Stimulated activated CD4-positive, alpha-beta T cell treated with anti-CD3 and anti-CD28 coated beads, TNF-alpha, amount 100 ng/mL, for 48 hours (primary cell): ENCODE results near the gene CDH19.
"Not testable (repeated sequence)": the region's sequence is repeated elsewhere in the genome, so short reads cannot be mapped to it uniquely, and the experiment has no call there.

Experiments
- DNase-seq, 3 donors: peaks; one replicate each; pipeline ENCODE4 v3.0.0-alpha.2; 2020; ENCODE audit warnings: low read depth in 3 of 3

Gene CDH19

DNA sequence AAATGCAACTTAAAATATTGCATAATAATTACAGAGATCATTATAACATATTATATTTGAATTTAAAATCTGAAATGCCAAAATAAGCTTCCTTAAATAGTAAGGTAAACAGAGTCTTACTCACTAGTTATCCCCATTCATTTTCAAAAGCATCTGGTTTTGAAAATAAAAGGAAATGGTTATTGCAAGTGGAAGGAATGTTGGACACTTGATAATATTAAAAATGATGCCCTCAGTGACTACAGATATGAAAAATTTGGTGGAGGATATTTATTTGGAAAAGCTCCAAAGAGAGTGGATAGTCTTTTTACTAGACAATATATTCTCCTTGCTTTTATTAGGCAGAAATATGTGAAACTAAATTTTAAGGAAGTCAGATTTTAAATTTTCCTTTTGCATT lies 39.7 kb downstream of the CDH19 start:
- DNase-seq: no peak

DNA sequence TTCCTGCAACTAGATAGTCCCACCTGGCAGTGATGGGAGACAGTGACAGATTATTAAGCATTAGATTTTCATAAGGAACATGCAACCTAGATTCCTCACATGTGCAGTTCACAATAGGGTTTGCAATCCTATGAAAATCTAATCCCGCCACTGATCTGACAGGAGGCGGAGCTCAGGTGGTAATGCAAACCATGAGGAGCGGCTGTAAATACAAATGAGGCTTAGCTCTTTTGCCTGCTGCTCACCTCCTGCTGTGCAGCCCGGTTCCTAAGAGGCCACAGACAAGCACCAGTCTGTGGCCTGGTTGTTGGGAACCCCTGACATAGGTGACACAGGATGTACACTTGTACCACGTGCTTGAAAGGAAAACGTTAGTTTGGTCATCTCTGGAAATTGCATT lies 41.6 kb downstream of the CDH19 start:
- no peak for DNase-seq

DNA sequence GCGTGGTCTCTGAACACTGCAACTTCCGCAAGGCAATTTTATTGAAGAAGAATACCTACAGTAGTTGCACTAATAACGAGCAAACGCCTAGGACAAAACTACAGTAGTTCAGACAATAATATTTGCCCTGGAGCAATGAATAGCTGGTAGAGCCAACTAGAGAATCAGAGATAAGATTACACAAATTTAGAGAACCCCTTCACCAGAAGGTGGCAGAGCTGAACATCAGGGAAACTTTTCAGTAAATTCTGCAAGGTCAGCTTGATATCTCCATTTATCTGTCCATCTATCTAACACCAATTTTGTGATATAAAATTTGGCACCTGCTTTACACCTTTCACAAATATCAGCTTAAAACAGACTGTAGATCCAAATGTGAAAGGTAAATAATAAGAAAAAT lies 43.8 kb downstream of the CDH19 start:
- DNase-seq: no peak

DNA sequence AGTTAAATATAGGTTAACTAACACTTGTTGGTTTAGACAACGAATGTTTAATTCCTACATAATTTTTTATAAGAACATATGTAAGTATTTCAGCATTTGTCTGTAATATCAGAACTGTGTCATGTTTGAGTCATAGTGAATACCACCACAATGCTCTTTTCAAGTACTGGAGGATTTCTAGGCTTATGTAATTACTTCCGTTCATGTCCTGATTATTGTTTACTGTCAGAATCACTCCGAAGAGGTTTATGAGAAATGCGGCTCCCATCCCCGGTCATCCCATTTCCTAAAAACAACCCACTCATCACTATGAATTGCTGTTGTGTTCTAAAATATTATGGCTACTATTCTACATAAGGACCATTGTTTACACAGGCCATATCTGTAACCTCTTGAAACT lies 45.1 kb downstream of the CDH19 start:
- no peak for DNase-seq

DNA sequence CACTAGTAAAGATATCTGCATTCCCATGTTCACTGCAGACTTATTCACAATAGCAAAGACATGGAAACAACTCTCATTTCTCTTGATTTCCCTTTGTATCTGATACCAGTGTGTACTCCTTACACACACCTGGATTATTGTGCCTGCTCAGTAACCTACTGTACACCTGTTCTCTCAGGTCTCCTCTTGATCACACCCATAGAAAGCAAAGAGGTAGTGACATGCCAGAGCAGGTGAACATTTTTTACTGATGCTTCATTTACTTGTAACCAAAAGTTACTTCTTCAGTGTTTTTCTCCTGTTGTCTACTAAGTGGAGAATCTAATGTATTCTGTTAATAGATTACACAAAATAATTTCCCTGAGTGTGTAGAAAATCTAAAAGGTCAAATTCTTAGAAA lies 46.8 kb downstream of the CDH19 start:
- DNase-seq: no peak

DNA sequence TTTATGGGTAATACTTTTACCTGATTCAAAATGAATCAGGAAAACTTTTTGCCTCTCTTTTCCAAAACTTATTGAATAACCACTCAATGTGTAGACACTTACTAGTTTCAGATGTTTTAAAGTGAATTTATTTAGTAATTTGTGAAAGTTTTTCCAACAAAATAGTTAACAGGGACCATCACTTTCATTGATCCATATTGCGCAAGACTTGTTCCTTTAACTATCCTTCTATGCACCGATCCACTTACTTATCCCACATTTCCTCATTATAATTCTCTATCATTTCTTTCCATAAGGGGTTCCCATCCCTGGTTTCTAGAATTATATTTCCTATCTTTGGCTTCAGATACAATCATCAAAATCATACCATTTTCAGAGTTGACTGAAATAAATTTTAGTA lies 48.3 kb downstream of the CDH19 start:
- no peak for DNase-seq

DNA sequence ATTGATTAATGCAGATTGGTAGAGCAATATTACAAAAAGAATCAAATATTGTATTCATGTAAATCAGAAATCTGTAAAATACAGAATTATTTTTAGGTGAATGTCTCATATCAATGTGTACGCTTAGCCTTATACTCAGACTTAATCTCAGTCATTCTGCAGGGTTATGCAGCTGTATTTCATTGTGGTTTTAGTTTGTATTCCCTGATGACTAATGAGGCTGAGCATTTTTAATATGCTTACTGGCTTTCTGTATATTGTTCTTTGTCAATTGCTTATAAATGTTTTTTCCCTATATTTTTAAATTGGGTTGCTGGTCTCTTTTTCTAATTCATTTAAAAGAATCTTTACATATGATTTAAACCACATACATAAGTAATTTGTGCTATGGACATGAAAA lies 50.1 kb downstream of the CDH19 start:
- DNase-seq: no peak

DNA sequence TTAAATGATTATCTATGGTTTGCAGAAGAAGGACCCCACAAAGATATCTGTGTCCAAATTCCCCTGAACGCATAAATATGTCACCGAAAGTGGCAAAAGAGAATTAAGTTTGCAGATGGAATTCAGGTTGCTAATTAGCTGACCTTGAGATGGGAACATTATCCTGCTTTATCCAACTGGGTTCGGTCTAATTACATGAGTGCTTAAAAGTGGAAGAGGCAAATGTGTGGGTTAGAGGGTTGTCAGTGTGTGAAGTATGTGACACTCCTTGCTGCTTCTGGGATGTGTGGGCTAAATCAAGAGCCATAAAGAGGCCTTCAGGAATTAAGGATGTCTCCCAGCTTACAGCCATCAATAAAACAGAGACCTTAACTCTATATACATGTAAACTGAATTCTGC lies 53.5 kb downstream of the CDH19 start:
- no peak for DNase-seq

DNA sequence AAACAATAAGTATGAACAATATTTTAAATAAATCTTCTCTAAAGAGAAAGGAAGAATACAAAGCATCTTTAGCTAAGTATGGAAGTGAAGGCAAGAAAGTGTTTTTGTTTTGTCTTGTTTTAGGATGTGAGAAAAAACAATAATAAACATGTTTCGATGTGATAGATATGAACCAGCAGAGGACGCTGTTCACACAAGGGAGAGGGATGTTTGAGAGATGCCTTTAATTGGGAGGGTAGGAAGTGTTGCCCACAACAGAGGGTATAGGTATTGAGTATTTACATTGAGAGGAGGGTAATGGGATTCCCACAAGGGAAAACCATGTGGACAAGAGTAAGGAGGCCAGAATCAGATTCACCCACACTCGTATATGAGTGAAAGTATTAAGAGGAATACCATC lies 55.1 kb downstream of the CDH19 start:
- DNase-seq: no peak

DNA sequence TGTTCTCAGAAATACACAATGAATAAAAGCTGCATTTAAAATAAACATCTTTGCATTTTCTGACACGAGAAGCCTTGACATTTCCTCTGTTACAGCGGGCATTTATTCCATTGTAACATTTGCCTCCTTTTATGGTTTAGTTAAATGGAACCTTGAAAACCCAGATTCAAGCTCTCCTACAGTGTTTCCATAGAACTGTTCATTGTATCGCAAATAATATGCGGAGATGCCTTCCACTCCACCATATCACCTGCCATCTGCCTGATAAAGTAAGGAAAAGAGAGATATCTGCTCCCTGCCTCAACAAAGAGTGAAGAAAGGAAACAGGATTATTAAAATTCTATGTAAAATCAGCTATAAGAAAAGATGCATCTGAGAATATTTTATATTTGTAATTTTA lies 69.8 kb downstream of the CDH19 start:
- DNase-seq: no peak

DNA sequence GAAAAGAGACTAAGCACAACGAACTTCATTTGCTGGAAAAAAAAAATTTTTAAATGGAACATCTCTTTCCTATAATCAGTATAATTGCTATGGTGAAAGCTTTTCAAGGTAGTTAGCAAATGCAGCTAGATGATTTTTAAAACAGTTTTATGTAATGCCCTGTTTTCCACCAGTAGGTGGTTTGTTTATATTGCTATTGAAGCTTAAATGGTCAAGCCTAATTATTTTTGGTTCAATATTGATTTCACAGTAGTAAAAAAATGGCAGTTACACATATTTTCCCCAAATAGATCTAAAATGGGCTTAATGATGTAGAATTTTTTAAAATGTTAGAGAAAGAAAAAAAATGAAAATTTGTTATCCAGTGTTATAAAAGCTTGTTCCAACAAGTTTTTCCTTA lies 70.2 kb downstream of the CDH19 start:
- no peak for DNase-seq

DNA sequence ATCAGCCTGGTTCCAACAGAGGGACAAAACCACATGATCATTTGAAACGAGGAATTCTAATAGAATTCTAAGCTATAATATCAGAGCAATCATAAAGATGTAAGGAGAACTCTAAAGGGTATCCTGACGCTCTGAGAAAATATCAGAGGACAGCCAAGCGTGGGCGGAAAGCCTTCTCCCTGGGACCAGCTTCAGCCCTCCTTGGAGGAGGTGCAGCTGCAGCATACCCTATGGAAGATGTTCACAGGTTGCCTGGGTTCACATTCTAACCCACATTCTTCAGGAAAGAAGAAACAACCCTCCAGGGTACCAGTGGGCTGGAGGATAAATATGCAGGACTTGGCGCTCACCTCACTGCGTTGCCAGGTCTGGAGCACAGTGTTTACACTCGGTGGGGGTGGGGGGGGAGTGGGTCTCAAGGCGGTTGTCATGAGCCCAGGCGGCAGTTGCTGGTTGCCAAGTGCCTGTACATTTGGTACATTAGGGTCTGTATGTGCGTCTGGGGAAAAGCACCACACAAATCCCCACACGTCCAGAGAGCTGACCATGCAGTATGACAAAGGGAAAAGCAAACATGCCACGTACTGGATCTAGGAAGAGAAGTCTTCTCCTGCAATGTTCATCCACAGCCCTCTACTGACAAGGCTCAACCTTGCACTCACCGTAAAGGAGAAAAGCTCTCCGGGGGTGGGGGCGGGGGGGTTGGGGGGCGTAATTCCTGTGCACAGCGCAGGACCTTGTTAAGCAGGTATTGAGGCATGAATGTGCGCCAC lies 80.5 kb downstream of the CDH19 start:
- DNase-seq: no peak

DNA sequence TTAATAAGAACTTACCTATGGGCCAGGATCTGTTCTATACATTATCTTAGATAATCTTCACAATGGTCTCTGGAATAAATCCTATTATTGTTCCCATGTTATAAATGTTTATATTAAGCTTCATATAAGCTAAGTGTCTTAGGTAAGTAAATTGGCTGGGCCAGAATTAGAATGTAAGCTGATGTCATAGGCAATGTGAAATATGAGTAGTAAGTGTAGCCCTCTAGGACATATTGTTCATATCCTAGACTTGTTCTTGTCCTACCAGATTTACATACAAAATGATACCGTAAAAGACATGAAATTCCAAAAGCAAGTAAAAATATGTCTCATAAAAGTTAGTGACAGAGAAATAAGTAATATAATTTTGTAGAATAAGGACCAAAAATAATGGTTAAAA lies 89.9 kb downstream of the CDH19 start:
- no peak for DNase-seq

DNA sequence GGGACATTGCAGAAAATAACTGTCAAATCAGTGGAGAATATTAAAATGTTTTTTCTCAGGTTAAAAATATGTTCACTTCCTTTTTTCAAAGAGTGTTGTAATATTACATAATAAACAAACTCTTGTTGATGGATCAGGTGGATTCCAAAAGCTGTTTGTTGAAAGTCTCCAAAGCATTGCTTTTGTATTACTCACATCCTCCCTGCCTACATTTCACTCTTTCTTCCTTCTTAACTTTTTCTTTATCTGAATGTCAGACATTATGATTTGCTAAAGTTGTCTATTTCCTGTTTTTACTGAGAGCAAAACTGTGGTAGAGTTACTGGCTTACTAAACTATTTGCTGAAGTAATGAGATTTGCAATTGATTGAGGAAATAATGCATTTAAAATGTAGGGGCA lies 92.1 kb downstream of the CDH19 start:
- no peak for DNase-seq

DNA sequence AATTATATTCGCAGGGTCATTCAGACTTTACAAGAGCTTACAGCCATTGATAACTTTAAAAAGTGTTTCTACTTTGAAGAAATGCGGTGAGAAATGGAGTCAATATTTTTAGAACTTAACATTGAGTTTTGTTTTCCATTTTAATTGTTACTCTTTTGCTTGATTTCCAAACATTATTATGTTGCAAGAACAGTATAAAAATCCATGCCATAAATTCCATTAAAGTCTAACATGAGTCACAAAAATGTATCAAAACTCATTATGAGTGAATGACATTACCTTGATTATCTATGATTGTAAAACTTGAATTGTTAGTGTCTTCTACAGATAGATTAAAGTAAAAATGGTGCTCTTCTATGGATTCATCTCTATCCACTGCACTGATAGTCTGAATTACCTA lies 92.6 kb downstream of the CDH19 start:
- no peak for DNase-seq

DNA sequence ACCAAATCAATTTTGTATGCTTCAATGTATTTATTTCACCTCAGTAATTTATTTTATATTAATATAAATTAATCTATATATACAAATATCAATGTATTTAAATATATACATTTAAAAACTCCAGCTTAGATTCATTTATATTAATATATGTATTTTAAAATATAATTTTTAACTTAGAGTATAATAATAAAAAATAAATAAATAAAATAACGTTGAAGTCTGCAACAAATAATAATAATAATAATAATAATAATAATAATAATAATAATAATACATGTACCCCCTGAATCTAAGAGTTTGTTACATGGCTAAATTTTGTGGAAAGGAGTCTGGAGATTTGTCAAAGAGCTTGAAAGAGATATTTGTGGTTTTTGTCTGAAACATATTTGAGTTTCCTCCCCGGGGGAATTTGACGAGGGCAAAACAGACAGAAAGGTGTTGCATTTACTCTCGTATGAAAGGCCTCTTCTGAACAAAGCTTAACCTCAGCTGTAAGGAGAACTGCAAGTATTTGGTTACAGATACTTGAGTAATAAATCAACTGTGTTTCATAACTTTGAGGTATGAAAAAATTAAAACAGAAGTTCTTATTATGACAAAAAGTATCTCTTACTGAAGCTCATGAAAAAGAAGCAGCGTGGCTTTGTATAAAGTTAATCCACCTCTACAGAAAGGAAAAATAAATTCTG lies 93.4 kb downstream of the CDH19 start:
- no peak for DNase-seq

DNA sequence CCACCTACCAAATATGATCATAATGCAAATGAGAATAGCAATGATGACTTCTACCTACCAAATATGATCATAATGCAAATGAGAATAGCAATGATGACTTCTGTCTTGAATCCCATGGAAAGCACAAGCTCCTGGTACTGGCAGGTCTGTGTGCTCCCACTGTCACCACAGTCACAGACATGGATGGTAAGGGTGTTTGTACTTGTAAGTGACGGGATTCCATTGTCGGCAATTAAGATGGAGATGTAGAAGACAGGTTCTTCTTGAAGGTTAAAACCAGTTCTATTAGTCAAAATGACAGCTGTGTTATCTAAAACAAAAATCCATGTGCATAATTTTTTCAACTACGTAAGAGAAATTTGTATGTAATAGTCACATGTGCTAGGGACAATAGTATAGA lies 95.0 kb downstream of the CDH19 start:
- no peak for DNase-seq

DNA sequence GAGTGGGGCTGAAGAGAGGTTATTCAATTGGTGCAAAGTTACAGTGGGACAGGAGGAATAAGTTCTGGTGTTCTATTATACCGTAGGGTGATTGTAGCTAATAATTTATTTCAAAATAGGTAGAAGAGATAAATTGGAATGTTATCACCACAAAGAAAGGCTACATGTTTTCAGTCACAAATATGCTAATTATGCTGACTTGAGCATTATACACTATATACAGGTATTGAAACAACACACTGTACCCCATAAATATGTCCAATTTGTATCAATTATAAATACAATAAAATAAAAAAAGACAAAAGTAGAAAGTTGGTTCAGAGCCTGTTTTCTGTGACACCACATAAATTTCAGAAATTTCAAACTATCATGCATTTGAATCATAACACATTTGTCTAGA lies 97.7 kb downstream of the CDH19 start:
- no peak for DNase-seq

DNA sequence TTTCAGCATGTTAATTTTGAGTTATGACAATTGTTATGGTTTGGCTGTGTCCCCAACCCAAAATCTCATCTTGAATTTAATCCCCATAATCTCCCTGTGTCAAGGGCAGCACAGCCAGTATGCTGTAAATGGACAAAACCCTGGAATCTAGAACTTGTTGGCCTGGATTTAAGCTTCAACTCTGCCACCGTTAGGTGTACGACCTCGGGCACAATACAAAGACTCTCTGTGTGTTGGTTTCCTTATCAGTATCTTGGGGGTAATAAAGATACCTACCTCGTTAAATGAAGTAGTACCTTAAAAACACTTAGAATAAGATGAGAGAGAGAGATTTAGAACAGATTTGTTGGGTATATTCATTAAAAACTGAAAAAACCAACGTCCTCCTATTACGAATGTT lies 106.5 kb downstream of the CDH19 start:
- no peak for DNase-seq

DNA sequence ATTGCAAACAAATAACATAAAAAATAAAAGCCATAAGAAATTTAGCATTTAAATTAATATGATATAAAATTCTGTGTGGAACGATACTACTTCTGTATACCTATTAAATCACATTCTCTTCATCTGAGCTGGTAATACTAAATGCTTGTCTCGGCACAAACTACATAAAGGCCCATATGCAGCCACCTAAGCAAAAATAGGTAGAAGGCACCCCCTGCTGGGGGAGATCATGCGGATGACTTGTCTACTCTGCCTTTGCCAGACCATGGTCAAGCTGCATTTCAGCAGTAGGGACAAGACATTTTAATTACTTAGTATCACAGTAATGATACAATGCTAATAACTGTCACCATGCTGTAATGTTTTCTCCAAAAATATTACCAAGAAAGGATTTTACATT lies 108.0 kb downstream of the CDH19 start:
- peak in 1 of 3 donors; percentile 2 for DNase-seq

DNA sequence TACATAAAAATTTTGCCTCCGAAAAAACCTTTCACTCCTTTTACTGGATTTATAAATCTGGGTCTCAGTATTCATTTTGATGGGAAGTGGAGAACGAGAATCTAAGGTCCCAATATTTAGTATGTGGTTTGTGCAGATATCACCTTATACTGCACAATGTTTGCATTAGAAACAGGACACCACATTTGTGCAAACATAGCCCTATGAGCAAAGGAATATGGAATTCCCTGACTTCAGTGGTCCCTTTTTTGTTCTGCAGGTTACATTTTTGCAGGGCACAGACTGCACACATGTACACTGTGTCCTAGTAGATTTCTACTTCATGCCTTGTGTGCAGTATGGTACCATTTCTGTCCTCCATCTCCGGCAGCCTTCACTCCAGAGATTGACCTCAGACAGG lies 130.0 kb downstream of the CDH19 start:
- DNase-seq: no peak

DNA sequence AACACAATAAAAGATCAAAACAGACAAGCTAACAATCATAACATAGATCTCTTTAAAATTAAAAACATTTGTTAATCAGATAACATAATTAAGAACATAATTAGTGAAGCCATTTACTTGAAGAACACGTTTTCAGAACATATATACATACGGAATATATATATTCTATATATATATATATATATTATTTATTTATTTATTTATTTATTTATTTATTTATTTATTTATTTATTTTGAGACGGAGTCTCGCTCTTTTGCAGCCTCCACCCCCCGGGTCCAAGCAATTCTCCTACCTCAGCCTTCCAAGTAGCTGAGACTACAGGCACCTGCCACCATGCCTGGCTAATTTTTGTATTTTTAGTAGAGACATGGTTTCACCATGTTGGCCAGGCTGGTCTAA lies 137.7 kb downstream of the CDH19 start:
- DNase-seq: not testable (repeated sequence)

DNA sequence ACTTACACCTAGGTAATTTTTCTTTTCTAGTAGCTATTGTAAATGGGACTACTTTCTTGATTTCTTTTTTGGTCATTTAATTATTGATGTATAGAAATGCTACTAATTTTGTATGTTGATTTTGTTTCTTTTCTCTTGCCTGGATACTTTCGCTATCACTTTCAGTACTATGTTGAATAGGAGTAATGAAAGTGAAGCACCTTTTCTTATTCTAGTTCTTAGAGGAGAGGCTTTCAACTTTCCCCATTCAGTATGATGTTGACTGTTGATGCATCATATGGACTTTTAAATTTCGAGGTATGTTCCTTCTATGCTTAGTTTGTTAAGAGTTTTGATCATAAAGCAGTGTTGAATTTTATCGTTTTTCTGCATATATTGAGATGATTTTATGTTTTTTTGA lies 142.5 kb downstream of the CDH19 start:
- no peak for DNase-seq

DNA sequence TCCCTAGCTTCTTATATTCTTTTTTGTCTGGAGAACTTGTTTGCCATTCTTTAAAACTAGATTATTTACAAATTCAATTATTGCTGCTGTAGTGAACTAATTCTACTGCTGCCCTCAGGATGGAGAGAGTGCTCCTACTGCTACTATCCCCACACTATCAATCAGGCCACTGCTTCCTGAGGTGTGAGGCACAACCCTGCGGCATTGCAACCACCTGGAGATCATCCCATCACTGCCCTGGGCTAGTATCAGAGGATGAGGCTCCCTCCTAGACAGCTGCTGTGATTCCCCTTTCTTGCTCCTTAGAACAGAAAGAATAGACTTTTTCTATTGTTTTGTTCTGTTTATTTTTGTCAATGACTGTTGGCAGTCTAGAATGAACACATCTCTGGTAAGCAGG lies 146.6 kb downstream of the CDH19 start:
- no peak for DNase-seq
